ENCODE measurements around the gene KIF1A.

- TF ChIP-seq EZH2 (IDR thresholded peaks at IDR 0.05; ENCODE audit: low read length), result no peak
- no peak for TF ChIP-seq CTCF (optimal IDR thresholded peaks at IDR 0.05 in 1 of 3, IDR thresholded peaks at IDR 0.05 in 1 of 3, conservative IDR thresholded peaks at IDR 0.05 in 1 of 3; ENCODE audit: extremely low read depth in 1 of 3, insufficient read depth in 2 of 3, low read length in 3 of 3)
These were observed 4.9 kb downstream of the KIF1A start for GRCh38 chr2:240814946-240815760.
